MCF 10A (cell line): ENCODE data around the gene WLS. TPM values are rescaled to one million over a fixed set of nuclear protein-coding genes. Genes with fewer than 3 reads are reported as not detected.
"Not testable (repeated sequence)": the region's sequence is repeated elsewhere in the genome, so short reads cannot be mapped to it uniquely, and the experiment has no call there.

Experiments used
- BruUV-seq: library from RNA; stranded (reverse); fragments of 400-500 nt; replicated peaks from 2 replicates; lab custom pipeline; 2021; lab: Mats Ljungman, UMichigan
- CTCF ChIA-PET: fragments of 300-600 bp; sonication (Branson Sonifier 250); formaldehyde crosslinking; extraction: SDS; loops from one replicate; lab custom pipeline; 2021; ENCODE audit warnings: antibody characterized with exemption, inconsistent platforms; lab: Yijun Ruan, JAX
- POLR2A ChIA-PET: fragments of 300-600, 350-650 bp; sonication (Branson Sonifier 250); formaldehyde crosslinking; extraction: SDS; loops from one replicate; lab custom pipeline; 2020; ENCODE audit warnings: antibody characterized with exemption, inconsistent platforms; lab: Yijun Ruan, JAX
- DNase-seq: peaks from one replicate; pipeline ENCODE4 v3.0.0-alpha.2; 2018; ENCODE audit not compliant: unreplicated experiment
- H3K27ac Mint-ChIP-seq: one replicate; pipeline ENCODE4 v1.8.0; 2022; ENCODE audit warnings: mild to moderate bottlenecking, low read depth, mixed read lengths; ENCODE audit not compliant: unreplicated experiment
- H3K27me3 Mint-ChIP-seq: one replicate; pipeline ENCODE4 v1.8.0; 2022; ENCODE audit warnings: mixed read lengths; ENCODE audit not compliant: insufficient read depth, unreplicated experiment
- H3K36me3 Mint-ChIP-seq: one replicate; pipeline ENCODE4 v1.8.0; 2022; ENCODE audit warnings: mild to moderate bottlenecking, moderate library complexity, mixed read lengths; ENCODE audit not compliant: insufficient read depth, unreplicated experiment
- H3K4me1 Mint-ChIP-seq: one replicate; pipeline ENCODE4 v1.8.0; 2022; ENCODE audit warnings: mixed read lengths; ENCODE audit not compliant: insufficient read depth, unreplicated experiment
- H3K4me3 Mint-ChIP-seq: one replicate; pipeline ENCODE4 v1.8.0; 2022; ENCODE audit warnings: mild to moderate bottlenecking, moderate library complexity, mixed read lengths; ENCODE audit not compliant: unreplicated experiment
- H3K9me3 Mint-ChIP-seq: one replicate; pipeline ENCODE4 v1.8.0; 2022; ENCODE audit warnings: mixed read lengths; ENCODE audit not compliant: unreplicated experiment
- intact Hi-C: fragments of 100-400 bp; cut with micrococcal nuclease; formaldehyde crosslinking; loops from 2 replicates; pipeline ENCODE4 v1.14.1; 2022
- total RNA-seq: library from RNA; stranded (reverse); gene quantifications from 2 replicates; pipeline ENCODE4 v1.2.3, GENCODE V29; 2022
- TF ChIP-seq, protein P1 (sequence below): fragments of 200-600 bp; IDR thresholded peaks from one replicate; pipeline ENCODE4 v1.8.0; 2022; ENCODE audit warnings: antibody characterized with exemption, mild to moderate bottlenecking; ENCODE audit not compliant: unreplicated experiment

WLS gene
- total RNA-seq, 1 experiment from 2014 or later: 37.8 TPM

DNA sequence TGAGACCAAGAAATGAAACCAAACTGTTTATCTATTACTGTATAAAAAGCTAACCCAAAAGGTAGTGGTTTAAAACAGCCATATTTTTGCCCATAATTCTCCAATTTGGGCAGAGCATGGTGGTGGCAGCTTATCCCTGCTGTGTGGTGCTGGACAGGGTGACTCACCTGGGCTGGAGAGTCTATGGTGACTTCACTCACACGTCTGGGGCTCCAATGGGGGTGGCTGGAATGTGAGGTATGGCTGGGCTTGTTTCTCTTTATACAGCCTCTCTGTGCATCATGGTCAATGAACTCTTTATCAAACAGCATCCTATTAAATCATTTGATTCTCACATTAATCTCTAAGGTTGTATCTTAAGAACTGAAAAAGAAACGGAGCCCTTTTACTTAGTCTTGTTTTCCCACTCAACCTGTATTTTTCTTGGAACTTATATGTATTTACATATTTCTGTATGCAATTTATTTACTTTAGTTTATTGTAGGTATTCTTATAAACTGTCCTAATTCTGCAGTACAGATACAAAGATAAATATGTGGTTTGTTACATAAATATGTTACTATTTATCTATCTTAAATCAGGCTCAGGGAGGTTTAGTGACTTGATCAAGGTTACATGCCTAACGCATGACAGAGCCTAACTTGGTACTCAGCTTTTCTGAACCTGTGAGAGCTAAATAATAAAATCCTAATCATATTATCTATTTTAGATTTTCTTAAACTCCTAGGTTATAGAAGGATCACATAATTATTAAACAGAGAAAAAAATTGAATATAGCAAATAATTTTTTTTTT, 37.5 kb upstream of the WLS start:
- Mint-ChIP-seq H3K4me3 (no peak overlapping the region), H3K9me3 (no peaks in the 10 kb centered on the region), H3K4me1 (peaks cover 4% of the 10 kb centered on the region), H3K36me3 (no peaks in the 10 kb centered on the region), H3K27ac (no peak overlapping the region), H3K27me3 (no peaks in the 10 kb centered on the region)
- POLR2A ChIA-PET: interaction anchor here (0.7 to 0.9 kb wide), 2 partner anchors 13 to 75 kb away, joined by 3 to 4 read pairs; no protein-coding TSS in a partner anchor
- CTCF ChIA-PET: interaction anchor here (0.6 kb wide), 1 partner anchor 433 kb away, joined by 3 read pairs; no protein-coding TSS in a partner anchor
- intact Hi-C loops: no loop called here
- BruUV-seq: no TSS peak
- TF ChIP-seq, protein P1, sequence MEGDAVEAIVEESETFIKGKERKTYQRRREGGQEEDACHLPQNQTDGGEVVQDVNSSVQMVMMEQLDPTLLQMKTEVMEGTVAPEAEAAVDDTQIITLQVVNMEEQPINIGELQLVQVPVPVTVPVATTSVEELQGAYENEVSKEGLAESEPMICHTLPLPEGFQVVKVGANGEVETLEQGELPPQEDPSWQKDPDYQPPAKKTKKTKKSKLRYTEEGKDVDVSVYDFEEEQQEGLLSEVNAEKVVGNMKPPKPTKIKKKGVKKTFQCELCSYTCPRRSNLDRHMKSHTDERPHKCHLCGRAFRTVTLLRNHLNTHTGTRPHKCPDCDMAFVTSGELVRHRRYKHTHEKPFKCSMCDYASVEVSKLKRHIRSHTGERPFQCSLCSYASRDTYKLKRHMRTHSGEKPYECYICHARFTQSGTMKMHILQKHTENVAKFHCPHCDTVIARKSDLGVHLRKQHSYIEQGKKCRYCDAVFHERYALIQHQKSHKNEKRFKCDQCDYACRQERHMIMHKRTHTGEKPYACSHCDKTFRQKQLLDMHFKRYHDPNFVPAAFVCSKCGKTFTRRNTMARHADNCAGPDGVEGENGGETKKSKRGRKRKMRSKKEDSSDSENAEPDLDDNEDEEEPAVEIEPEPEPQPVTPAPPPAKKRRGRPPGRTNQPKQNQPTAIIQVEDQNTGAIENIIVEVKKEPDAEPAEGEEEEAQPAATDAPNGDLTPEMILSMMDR: no peak
- DNase-seq: peak; percentile 47

DNA sequence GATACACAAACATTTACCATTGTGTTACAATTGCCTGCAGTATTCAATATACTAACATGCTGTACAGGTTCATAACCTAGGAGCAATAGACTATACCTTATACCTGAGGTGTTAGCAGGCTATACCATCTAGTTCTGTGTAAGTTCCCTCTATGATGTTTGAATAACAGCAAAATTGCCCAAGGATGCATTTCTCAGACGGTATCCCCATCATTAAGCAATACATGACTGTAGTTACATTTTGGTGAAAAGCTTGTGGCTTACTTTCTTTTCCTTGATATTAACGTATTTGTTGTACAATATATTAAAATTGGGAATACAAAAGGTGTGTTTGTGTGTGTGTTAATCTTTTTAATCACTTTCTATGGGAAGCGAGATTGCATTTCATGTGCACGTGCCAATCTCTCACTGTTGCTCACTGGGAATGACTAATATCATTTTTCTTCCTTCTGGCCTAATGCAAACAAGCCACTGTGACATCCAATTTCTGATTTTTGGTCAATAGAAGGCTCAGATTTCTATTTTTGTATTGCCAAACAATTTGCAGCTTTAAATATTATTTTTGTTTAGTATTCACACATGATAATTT, 36.7 kb upstream of the WLS start:
- POLR2A ChIA-PET: no interaction called here
- no peak overlapping the region for H3K27ac Mint-ChIP-seq
- CTCF ChIA-PET: interaction anchor here (0.6 kb wide), 2 partner anchors 747 to 795 kb away, joined by 3 read pairs; no protein-coding TSS in a partner anchor
- no peaks in the 10 kb centered on the region for H3K9me3 Mint-ChIP-seq
- H3K27me3 Mint-ChIP-seq: no peaks in the 10 kb centered on the region
- H3K4me3 Mint-ChIP-seq: no peak overlapping the region
- TF ChIP-seq, protein P1: no peak
- no peak for DNase-seq
- peaks cover 4% of the 10 kb centered on the region for H3K4me1 Mint-ChIP-seq
- no peaks in the 10 kb centered on the region for H3K36me3 Mint-ChIP-seq
- intact Hi-C loops: no loop called here
- no TSS peak for BruUV-seq

GRCh38 chr1:68256824-68257223, 24.5 kb upstream of the WLS start:
- H3K4me3 Mint-ChIP-seq, BruUV-seq, H3K9me3 Mint-ChIP-seq, intact Hi-C loops, H3K27me3 Mint-ChIP-seq, DNase-seq, H3K4me1 Mint-ChIP-seq, H3K27ac Mint-ChIP-seq, H3K36me3 Mint-ChIP-seq: not testable (repeated sequence)
- CTCF ChIA-PET: interaction anchor here (0.8 kb wide), 1 partner anchor 59 kb away, joined by 3 read pairs; no protein-coding TSS in a partner anchor
- POLR2A ChIA-PET: interaction anchor here (0.6 kb wide), 1 partner anchor 13 kb away, joined by 4 read pairs; no protein-coding TSS in a partner anchor

GRCh38 chr1:68255301-68255700, 23.0 kb upstream of the WLS start:
- H3K4me1 Mint-ChIP-seq: no peaks in the 10 kb centered on the region
- intact Hi-C loops: no loop called here

More at GRCh38 chr1:68255301-68255700, 23.0 kb upstream of the WLS start:
- H3K9me3 Mint-ChIP-seq: no peaks in the 10 kb centered on the region
- H3K36me3 Mint-ChIP-seq: no peaks in the 10 kb centered on the region
- TF ChIP-seq, protein P1: no peak
- DNase-seq: peak; percentile 69
- BruUV-seq: no TSS peak
- no peak overlapping the region for H3K4me3 Mint-ChIP-seq
- H3K27ac Mint-ChIP-seq: no peak overlapping the region
- ChIA-PET CTCF (no interaction called here), POLR2A (no interaction called here)
- no peaks in the 10 kb centered on the region for H3K27me3 Mint-ChIP-seq
